Neural crest cell (in vitro differentiated cells): ENCODE results near the gene RUNX3. TPM values are rescaled to one million over a fixed set of nuclear protein-coding genes. Genes with fewer than 3 reads are reported as not detected.

Source experiments
- DNase-seq: peaks from one replicate; pipeline ENCODE4 v3.0.0; 2021; ENCODE audit warnings: low read depth, mixed read lengths, low spot score
- H3K27ac Mint-ChIP-seq: one replicate; pipeline ENCODE4 v1.8.0; 2021; ENCODE audit warnings: mild to moderate bottlenecking, mixed read lengths; ENCODE audit not compliant: unreplicated experiment
- H3K27me3 Mint-ChIP-seq: 2 replicates; pipeline ENCODE4 v1.8.0; 2021; ENCODE audit warnings: low read depth, mild to moderate bottlenecking, mixed read lengths
- H3K36me3 Mint-ChIP-seq: 2 replicates; pipeline ENCODE4 v1.8.0; 2021; ENCODE audit warnings: low read depth, mild to moderate bottlenecking, mixed read lengths
- H3K4me1 Mint-ChIP-seq: 2 replicates; pipeline ENCODE4 v1.8.0; 2021; ENCODE audit warnings: mixed read lengths
- H3K4me3 Mint-ChIP-seq: one replicate; pipeline ENCODE4 v1.8.0; 2021; ENCODE audit warnings: mild to moderate bottlenecking, mixed read lengths
- H3K9me3 Mint-ChIP-seq: 2 replicates; pipeline ENCODE4 v1.8.0; 2021; ENCODE audit warnings: mixed read lengths
- CTCF ChIP-seq: fragments of 200-600 bp; sonication (generic); conservative IDR thresholded peaks from 2 replicates; pipeline ENCODE4 v1.5.0; 2021; ENCODE audit warnings: antibody characterized with exemption, mild to moderate bottlenecking
- total RNA-seq: library from RNA; stranded (reverse); gene quantifications from 2 replicates; pipeline ENCODE4 v1.2.1, GENCODE V29; 2021

RUNX3 gene
- total RNA-seq, 1 donor from 2014 or later, result 0.16 TPM

GRCh38 chr1:24927988-24928688, 1.9 kb downstream of the RUNX3 start:
- H3K36me3 Mint-ChIP-seq, result no peaks in the 10 kb centered on the region
- peak overlapping the region; percentile 4 for H3K4me3 Mint-ChIP-seq
- TF ChIP-seq CTCF, result no peak
- DNase-seq, result no peak
- peaks cover 83% of the 10 kb centered on the region for H3K27me3 Mint-ChIP-seq
- no peaks in the 10 kb centered on the region for H3K9me3 Mint-ChIP-seq
- peaks cover 14% of the 10 kb centered on the region for H3K4me1 Mint-ChIP-seq
- no peak overlapping the region for H3K27ac Mint-ChIP-seq

DNA sequence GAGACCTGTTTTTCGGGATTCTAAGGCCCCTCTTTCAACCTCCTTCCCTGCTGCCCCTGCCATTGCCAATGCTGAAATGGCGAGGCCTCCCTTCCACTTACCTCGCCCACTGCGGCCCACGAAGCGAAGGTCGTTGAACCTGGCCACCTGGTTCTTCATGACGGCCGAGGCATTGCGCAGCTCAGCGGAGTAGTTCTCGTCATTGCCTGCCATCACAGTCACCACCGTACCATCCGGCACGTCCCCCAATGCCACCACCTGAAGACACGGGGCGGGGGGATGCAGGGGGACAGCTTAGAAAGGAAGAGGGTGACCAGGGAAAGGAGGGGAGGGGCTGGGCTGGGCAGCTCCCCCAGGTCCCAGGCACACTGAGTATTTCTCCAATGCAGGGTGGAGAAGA, 2.6 kb downstream of the RUNX3 start:
- no peak for DNase-seq
- H3K4me1 Mint-ChIP-seq, result peaks cover 11% of the 10 kb centered on the region
- TF ChIP-seq CTCF, result no peak
- no peaks in the 10 kb centered on the region for H3K36me3 Mint-ChIP-seq
- H3K4me3 Mint-ChIP-seq, result no peak overlapping the region
- H3K27me3 Mint-ChIP-seq, result peaks cover 80% of the 10 kb centered on the region
- H3K27ac Mint-ChIP-seq, result no peak overlapping the region
- H3K9me3 Mint-ChIP-seq, result no peaks in the 10 kb centered on the region

DNA sequence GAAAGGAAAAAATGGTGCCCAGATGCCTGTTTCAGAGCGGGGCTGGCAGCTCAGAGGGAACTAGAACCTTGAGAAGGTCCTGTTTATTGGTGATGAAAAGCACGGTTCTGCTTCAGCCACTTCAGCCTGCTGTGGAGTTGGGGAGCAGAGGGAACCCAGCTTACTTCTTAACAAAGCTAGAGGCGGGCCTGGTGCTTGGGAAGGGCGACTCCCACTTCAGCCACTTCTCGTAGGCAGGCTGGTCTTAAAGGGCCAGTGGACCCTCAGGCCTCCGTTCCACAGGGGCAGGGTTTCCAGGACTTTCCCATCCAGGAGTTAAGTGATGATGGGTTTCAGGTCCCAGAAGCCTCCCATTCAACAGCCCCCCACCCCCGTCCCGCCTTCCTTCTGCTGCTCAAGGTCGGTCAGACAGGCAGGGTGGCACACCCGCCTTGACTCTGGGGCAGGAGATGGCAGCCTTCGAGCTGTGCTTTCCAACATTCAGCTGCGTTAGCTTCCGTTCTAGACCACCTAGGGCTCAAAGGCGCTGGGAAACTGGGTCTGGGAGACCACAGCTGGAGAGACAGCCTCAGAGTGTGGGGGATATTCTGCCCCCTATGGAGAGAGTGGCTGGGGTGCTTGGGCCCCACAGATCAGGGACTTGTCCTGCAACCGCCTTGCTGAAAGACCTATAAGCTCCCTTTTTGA, 3.4 kb downstream of the RUNX3 start:
- no peaks in the 10 kb centered on the region for H3K9me3 Mint-ChIP-seq
- TF ChIP-seq CTCF, result no peak
- H3K4me1 Mint-ChIP-seq, result peaks cover 10% of the 10 kb centered on the region
- no peaks in the 10 kb centered on the region for H3K36me3 Mint-ChIP-seq
- H3K4me3 Mint-ChIP-seq, result no peak overlapping the region
- no peak for DNase-seq
- peaks cover 76% of the 10 kb centered on the region for H3K27me3 Mint-ChIP-seq
- H3K27ac Mint-ChIP-seq, result no peak overlapping the region

DNA sequence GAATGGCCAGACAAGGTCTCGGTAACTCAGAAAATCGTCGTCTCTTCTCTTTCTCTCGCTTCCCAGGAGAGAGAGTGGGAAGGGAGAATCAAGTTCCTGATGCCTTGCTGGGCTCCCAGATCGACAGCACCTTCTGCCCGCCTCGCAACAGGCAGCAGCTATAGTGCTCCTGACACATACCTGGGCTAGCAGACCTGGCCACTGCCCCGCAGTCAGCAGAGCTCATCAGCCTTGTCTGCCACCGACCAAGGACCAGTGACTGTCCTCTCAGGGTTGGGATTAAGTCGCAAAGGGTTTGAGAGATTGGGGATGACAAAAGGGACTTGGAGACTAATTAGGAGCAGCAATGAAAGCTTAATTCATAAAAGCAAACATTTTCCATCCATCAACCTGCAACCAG, 4.1 kb downstream of the RUNX3 start:
- Mint-ChIP-seq H3K36me3 (no peaks in the 10 kb centered on the region), H3K27me3 (peaks cover 74% of the 10 kb centered on the region), H3K4me3 (peak overlapping the region; percentile 29), H3K4me1 (peaks cover 4% of the 10 kb centered on the region), H3K9me3 (no peaks in the 10 kb centered on the region), H3K27ac (no peak overlapping the region)
- no peak for DNase-seq
- no peak for TF ChIP-seq CTCF

GRCh38 chr1:24925082-24925779, 4.8 kb downstream of the RUNX3 start:
- TF ChIP-seq CTCF, result no peak
- Mint-ChIP-seq H3K9me3 (no peaks in the 10 kb centered on the region), H3K27ac (no peak overlapping the region), H3K27me3 (peaks cover 68% of the 10 kb centered on the region), H3K4me1 (peaks cover 4% of the 10 kb centered on the region), H3K36me3 (no peaks in the 10 kb centered on the region), H3K4me3 (no peak overlapping the region)
- DNase-seq, result no peak
